IMR-90 (cell line): Measurements from ENCODE around the gene LRPPRC.

Source experiments
- CTCF ChIP-seq: conservative IDR thresholded peaks from 2 replicates; pipeline ENCODE4 v1.5.1; 2012; ENCODE audit warnings: mild to moderate bottlenecking, low read depth, low read length, improper control_type of control experiment
- MAFK ChIP-seq: IDR thresholded peaks from 2 replicates; pipeline ENCODE4 v1.6.1; 2012; ENCODE audit warnings: low read depth, low read length, improper control_type of control experiment
- POLR2A ChIP-seq: IDR thresholded peaks from 2 replicates; pipeline ENCODE4 v1.6.1; 2012; ENCODE audit warnings: mild to moderate bottlenecking, low read depth, low read length

GRCh38 chr2:43877782-43878464, 117.9 kb downstream of the LRPPRC start:
- TF ChIP-seq POLR2A (no peak), CTCF (peak; percentile 93), MAFK (no peak)
